GM23338 (cell line): ENCODE measurements around the gene BAIAP2. TPM values are rescaled to one million over a fixed set of nuclear protein-coding genes. Genes with fewer than 3 reads are reported as not detected.

Experiments
- ATAC-seq: fragments of 200-7000 bp; cut with Tn5 transposase; 3 replicates; pipeline ENCODE4 v1.9.1; 2020
- DNase-seq: peaks from one replicate; pipeline ENCODE4 v3.0.0-alpha.2; 2015; ENCODE audit warnings: low spot score
- H2AFZ ChIP-seq: fragments of 200-600 bp; sonication (generic); 2 replicates; pipeline ENCODE4 v1.8.0; 2016; ENCODE audit warnings: antibody characterized with exemption, mild to moderate bottlenecking, moderate library complexity
- H3F3A ChIP-seq: fragments of 200-600 bp; sonication (generic); replicated peaks from 2 replicates; pipeline ENCODE4 v1.8.0; 2017; ENCODE audit warnings: antibody characterized with exemption, mixed run types, low read depth
- H3K27ac ChIP-seq: fragments of 200-600 bp; sonication (generic); 2 replicates; pipeline ENCODE4 v1.6.1; 2016; ENCODE audit warnings: low read depth
- H3K27me3 ChIP-seq: fragments of 200-600 bp; sonication (generic); 2 replicates; pipeline ENCODE4 v1.8.0; 2016; ENCODE audit warnings: mild to moderate bottlenecking, mixed run types, moderate library complexity; ENCODE audit not compliant: insufficient read depth
- H3K36me3 ChIP-seq: fragments of 200-600 bp; sonication (generic); 2 replicates; pipeline ENCODE4 v1.8.0; 2016; ENCODE audit warnings: mild to moderate bottlenecking; ENCODE audit not compliant: insufficient read depth
- H3K4me1 ChIP-seq: fragments of 200-600 bp; sonication (generic); 2 replicates; pipeline ENCODE4 v1.8.0; 2016; ENCODE audit warnings: mild to moderate bottlenecking, moderate library complexity; ENCODE audit not compliant: insufficient read depth
- H3K4me2 ChIP-seq: fragments of 200-600 bp; sonication (generic); 2 replicates; pipeline ENCODE4 v1.7.1; 2017; ENCODE audit warnings: mixed run types
- H3K4me3 ChIP-seq: fragments of 200-600 bp; sonication (generic); 2 replicates; pipeline ENCODE4 v1.6.1; 2016; ENCODE audit warnings: mixed run types
- H3K79me2 ChIP-seq: fragments of 200-600 bp; sonication (generic); replicated peaks from 2 replicates; pipeline ENCODE4 v1.8.0; 2017; ENCODE audit warnings: mild to moderate bottlenecking; ENCODE audit not compliant: insufficient read depth
- H3K9me2 ChIP-seq: fragments of 200-600 bp; sonication (generic); 2 replicates; pipeline ENCODE4 v1.8.0; 2017; ENCODE audit not compliant: insufficient read depth
- H4K20me1 ChIP-seq: fragments of 200-600 bp; sonication (generic); replicated peaks from 2 replicates; pipeline ENCODE4 v1.8.0; 2017; ENCODE audit warnings: mild to moderate bottlenecking; ENCODE audit not compliant: insufficient read depth
- H3K27ac Mint-ChIP-seq: 2 replicates; pipeline ENCODE4 v1.8.0; 2020; ENCODE audit warnings: inconsistent platforms, mild to moderate bottlenecking, moderate library complexity, mixed read lengths
- H3K27me3 Mint-ChIP-seq: 3 replicates; pipeline ENCODE4 v1.8.0; 2022; ENCODE audit warnings: low read depth, mild to moderate bottlenecking, moderate library complexity, mixed read lengths, inconsistent platforms; ENCODE audit not compliant: insufficient read depth, poor library complexity
- H3K36me3 Mint-ChIP-seq: 3 replicates; pipeline ENCODE4 v1.8.0; 2021; ENCODE audit warnings: low read depth, mild to moderate bottlenecking, inconsistent platforms, moderate library complexity, mixed read lengths
- H3K4me1 Mint-ChIP-seq: 3 replicates; pipeline ENCODE4 v1.8.0; 2020; ENCODE audit warnings: mild to moderate bottlenecking, inconsistent platforms, mixed read lengths
- H3K4me3 Mint-ChIP-seq: 3 replicates; pipeline ENCODE4 v1.8.0; 2021; ENCODE audit warnings: moderate library complexity, mild to moderate bottlenecking, inconsistent platforms, mixed read lengths
- H3K9me3 Mint-ChIP-seq: 3 replicates; pipeline ENCODE4 v1.8.0; 2020; ENCODE audit warnings: moderate library complexity, mild to moderate bottlenecking, inconsistent platforms, mixed read lengths
- CREB1 ChIP-seq: fragments of 250-450 bp; sonication (Bioruptor Pico); IDR thresholded peaks from 2 replicates; pipeline ENCODE4 v1.5.0; 2020; ENCODE audit warnings: low read depth, mild to moderate bottlenecking, moderate library complexity
- EZH2 ChIP-seq: fragments of 200-600 bp; sonication (generic); IDR thresholded peaks from one replicate; pipeline ENCODE4 v1.8.0; 2017; ENCODE audit warnings: antibody characterized with exemption, mild to moderate bottlenecking, low read depth; ENCODE audit not compliant: unreplicated experiment
- EZH2phosphoT487 ChIP-seq: fragments of 200-600 bp; sonication (generic); IDR thresholded peaks from one replicate; pipeline ENCODE4 v1.8.1; 2018; ENCODE audit warnings: antibody characterized with exemption; ENCODE audit not compliant: unreplicated experiment
- JUNB ChIP-seq: IDR thresholded peaks from one replicate; pipeline ENCODE4 v1.6.1; 2016; ENCODE audit warnings: antibody characterized with exemption; ENCODE audit not compliant: unreplicated experiment
- NANOG ChIP-seq: IDR thresholded peaks from 2 replicates; pipeline ENCODE4 v1.6.1; 2016; ENCODE audit warnings: antibody characterized with exemption, borderline replicate concordance
- POLR2AphosphoS5 ChIP-seq: IDR thresholded peaks from 2 replicates; pipeline ENCODE4 v1.6.1; 2016; ENCODE audit warnings: antibody characterized with exemption, low read depth
- STAT1 ChIP-seq: IDR thresholded peaks from one replicate; pipeline ENCODE4 v1.6.1; 2016; ENCODE audit warnings: antibody characterized with exemption; ENCODE audit not compliant: unreplicated experiment
- ZNF114 ChIP-seq: fragments of 250-450 bp; sonication (Bioruptor Pico); IDR thresholded peaks from 2 replicates; pipeline ENCODE4 v1.5.0; 2020; ENCODE audit warnings: mild to moderate bottlenecking, moderate library complexity
- ZNF331 ChIP-seq: fragments of 250-450 bp; sonication (Bioruptor Pico); IDR thresholded peaks from 2 replicates; pipeline ENCODE4 v1.5.0; 2020; ENCODE audit warnings: low read depth, mild to moderate bottlenecking, moderate library complexity
- polyA plus RNA-seq: library from polyadenylated mRNA; unstranded; fragments of >200 nt; fragmentation: Nextera tagmentation; extraction: Ambion mirVana; gene quantifications from 2 replicates; pipeline ENCODE4 v1.2.1, GENCODE V29; 2016
- total RNA-seq: library from RNA; depleted of rRNA; stranded (reverse); fragments of >200 nt; shearing (Covaris generic); gene quantifications from 2 replicates; pipeline ENCODE4 v1.2.3, GENCODE V29; 2014
- TF ChIP-seq, protein P1 (sequence below), 2 experiments: fragments of 200-600 bp in 1 of 2; sonication (generic) in 1 of 2; conservative IDR thresholded peaks; 2 replicates each; pipeline versions ENCODE4 v1.5.1 to v1.6.1; 2016 to 2017; ENCODE audit warnings: antibody characterized with exemption in 2 of 2, low read depth in 2 of 2, mild to moderate bottlenecking in 2 of 2, moderate library complexity in 1 of 2
- TF ChIP-seq, protein P2 (sequence below): IDR thresholded peaks from one replicate; pipeline ENCODE4 v1.6.1; 2018; ENCODE audit warnings: antibody characterized with exemption; ENCODE audit not compliant: unreplicated experiment
- TF ChIP-seq, protein P3 (sequence below): IDR thresholded peaks from 2 replicates; pipeline ENCODE4 v1.6.1; 2016; ENCODE audit warnings: antibody characterized with exemption
- TF ChIP-seq, protein P4 (sequence below): fragments of 250-450 bp; sonication (Bioruptor Pico); IDR thresholded peaks from 2 replicates; pipeline ENCODE4 v1.5.0; 2020; ENCODE audit warnings: mild to moderate bottlenecking, moderate library complexity

The BAIAP2 gene
- total and polyA plus RNA-seq, 2 experiments from 2014 or later = 21.7 to 22.7 TPM

DNA sequence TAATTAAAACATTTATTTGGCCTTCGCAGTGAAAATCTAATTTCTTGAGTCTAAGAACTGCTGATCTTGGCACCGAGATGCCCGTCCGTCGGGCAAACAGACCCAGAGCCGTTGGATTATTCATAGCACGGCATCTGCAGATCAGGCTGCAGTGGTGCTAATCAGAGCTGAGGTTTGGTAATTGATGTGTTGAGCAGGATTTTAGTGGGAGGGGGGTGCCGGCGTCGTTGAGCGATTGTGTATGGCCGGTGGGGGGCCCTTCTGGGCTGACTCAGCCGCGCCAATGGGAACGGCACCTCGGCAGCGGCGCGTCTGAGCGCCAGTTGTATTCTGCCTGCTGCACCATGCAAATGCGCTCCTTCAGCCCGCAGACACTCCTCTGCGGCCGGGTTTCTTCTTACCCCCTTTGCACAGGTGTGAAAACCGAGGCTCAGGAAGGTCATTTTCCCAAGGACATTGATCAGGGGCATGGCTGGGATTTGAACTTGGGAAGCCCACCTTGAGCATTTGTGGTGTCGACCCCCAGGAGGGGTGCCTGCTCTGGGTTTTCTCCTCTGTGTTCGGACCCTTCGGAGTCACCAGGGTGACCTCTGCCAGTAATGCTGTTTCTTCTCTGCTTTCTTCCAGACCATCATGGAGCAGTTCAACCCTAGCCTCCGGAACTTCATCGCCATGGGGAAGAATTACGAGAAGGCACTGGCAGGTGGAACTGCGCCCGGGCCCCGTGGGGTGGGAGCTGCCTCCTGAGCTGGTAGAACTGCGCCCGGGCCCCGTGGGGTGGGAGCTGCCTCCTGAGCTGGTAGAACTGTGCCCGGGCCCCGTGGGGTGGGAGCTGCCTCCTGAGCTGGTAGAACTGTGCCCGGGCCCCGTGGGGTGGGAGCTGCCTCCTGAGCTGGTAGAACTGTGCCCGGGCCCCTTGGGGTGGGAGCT, 18.4 kb downstream of the BAIAP2 start:
- H3K27me3 Mint-ChIP-seq = peaks cover 13% of the 10 kb centered on the region
- Histone ChIP-seq H3K4me2 (no peak overlapping the region), H3K27me3 (no peaks in the 10 kb centered on the region), H3K36me3 (no peaks in the 10 kb centered on the region), H3K9me2 (no peaks in the 10 kb centered on the region), H3K27ac (no peak overlapping the region), H3K4me1 (no peaks in the 10 kb centered on the region), H3K4me3 (no peak overlapping the region), H4K20me1 (0 out of 2 replicates have a peak, but pooled peaks cover 5% of the 10 kb centered on the region), H3F3A (no peaks in the 10 kb centered on the region), H2AFZ (no peak overlapping the region), H3K79me2 (peaks cover 16% of the 10 kb centered on the region; the same call in 1 of the 2 replicates)
- no peaks in the 10 kb centered on the region for H3K9me3 Mint-ChIP-seq
- peak overlapping the region; percentile 87 for H3K27ac Mint-ChIP-seq
- H3K4me1 Mint-ChIP-seq = peaks cover 18% of the 10 kb centered on the region
- TF ChIP-seq ZNF114 (CRISPR knock-in tag) (no peak), CREB1 (CRISPR knock-in tag) (no peak), EZH2phosphoT487 (no peak), EZH2 (no peak), NANOG (no peak), POLR2AphosphoS5 (no peak), STAT1 (no peak), JUNB (no peak), ZNF331 (CRISPR knock-in tag) (no peak)
- TF ChIP-seq, protein P1, sequence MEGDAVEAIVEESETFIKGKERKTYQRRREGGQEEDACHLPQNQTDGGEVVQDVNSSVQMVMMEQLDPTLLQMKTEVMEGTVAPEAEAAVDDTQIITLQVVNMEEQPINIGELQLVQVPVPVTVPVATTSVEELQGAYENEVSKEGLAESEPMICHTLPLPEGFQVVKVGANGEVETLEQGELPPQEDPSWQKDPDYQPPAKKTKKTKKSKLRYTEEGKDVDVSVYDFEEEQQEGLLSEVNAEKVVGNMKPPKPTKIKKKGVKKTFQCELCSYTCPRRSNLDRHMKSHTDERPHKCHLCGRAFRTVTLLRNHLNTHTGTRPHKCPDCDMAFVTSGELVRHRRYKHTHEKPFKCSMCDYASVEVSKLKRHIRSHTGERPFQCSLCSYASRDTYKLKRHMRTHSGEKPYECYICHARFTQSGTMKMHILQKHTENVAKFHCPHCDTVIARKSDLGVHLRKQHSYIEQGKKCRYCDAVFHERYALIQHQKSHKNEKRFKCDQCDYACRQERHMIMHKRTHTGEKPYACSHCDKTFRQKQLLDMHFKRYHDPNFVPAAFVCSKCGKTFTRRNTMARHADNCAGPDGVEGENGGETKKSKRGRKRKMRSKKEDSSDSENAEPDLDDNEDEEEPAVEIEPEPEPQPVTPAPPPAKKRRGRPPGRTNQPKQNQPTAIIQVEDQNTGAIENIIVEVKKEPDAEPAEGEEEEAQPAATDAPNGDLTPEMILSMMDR (conservative IDR thresholded peaks at IDR 0.05; ENCODE audit: low read depth in 2 of 2) = no peak
- TF ChIP-seq, protein P2, sequence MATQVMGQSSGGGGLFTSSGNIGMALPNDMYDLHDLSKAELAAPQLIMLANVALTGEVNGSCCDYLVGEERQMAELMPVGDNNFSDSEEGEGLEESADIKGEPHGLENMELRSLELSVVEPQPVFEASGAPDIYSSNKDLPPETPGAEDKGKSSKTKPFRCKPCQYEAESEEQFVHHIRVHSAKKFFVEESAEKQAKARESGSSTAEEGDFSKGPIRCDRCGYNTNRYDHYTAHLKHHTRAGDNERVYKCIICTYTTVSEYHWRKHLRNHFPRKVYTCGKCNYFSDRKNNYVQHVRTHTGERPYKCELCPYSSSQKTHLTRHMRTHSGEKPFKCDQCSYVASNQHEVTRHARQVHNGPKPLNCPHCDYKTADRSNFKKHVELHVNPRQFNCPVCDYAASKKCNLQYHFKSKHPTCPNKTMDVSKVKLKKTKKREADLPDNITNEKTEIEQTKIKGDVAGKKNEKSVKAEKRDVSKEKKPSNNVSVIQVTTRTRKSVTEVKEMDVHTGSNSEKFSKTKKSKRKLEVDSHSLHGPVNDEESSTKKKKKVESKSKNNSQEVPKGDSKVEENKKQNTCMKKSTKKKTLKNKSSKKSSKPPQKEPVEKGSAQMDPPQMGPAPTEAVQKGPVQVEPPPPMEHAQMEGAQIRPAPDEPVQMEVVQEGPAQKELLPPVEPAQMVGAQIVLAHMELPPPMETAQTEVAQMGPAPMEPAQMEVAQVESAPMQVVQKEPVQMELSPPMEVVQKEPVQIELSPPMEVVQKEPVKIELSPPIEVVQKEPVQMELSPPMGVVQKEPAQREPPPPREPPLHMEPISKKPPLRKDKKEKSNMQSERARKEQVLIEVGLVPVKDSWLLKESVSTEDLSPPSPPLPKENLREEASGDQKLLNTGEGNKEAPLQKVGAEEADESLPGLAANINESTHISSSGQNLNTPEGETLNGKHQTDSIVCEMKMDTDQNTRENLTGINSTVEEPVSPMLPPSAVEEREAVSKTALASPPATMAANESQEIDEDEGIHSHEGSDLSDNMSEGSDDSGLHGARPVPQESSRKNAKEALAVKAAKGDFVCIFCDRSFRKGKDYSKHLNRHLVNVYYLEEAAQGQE = no peak
- TF ChIP-seq, protein P3, sequence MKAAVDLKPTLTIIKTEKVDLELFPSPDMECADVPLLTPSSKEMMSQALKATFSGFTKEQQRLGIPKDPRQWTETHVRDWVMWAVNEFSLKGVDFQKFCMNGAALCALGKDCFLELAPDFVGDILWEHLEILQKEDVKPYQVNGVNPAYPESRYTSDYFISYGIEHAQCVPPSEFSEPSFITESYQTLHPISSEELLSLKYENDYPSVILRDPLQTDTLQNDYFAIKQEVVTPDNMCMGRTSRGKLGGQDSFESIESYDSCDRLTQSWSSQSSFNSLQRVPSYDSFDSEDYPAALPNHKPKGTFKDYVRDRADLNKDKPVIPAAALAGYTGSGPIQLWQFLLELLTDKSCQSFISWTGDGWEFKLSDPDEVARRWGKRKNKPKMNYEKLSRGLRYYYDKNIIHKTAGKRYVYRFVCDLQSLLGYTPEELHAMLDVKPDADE = no peak
- TF ChIP-seq, protein P4, sequence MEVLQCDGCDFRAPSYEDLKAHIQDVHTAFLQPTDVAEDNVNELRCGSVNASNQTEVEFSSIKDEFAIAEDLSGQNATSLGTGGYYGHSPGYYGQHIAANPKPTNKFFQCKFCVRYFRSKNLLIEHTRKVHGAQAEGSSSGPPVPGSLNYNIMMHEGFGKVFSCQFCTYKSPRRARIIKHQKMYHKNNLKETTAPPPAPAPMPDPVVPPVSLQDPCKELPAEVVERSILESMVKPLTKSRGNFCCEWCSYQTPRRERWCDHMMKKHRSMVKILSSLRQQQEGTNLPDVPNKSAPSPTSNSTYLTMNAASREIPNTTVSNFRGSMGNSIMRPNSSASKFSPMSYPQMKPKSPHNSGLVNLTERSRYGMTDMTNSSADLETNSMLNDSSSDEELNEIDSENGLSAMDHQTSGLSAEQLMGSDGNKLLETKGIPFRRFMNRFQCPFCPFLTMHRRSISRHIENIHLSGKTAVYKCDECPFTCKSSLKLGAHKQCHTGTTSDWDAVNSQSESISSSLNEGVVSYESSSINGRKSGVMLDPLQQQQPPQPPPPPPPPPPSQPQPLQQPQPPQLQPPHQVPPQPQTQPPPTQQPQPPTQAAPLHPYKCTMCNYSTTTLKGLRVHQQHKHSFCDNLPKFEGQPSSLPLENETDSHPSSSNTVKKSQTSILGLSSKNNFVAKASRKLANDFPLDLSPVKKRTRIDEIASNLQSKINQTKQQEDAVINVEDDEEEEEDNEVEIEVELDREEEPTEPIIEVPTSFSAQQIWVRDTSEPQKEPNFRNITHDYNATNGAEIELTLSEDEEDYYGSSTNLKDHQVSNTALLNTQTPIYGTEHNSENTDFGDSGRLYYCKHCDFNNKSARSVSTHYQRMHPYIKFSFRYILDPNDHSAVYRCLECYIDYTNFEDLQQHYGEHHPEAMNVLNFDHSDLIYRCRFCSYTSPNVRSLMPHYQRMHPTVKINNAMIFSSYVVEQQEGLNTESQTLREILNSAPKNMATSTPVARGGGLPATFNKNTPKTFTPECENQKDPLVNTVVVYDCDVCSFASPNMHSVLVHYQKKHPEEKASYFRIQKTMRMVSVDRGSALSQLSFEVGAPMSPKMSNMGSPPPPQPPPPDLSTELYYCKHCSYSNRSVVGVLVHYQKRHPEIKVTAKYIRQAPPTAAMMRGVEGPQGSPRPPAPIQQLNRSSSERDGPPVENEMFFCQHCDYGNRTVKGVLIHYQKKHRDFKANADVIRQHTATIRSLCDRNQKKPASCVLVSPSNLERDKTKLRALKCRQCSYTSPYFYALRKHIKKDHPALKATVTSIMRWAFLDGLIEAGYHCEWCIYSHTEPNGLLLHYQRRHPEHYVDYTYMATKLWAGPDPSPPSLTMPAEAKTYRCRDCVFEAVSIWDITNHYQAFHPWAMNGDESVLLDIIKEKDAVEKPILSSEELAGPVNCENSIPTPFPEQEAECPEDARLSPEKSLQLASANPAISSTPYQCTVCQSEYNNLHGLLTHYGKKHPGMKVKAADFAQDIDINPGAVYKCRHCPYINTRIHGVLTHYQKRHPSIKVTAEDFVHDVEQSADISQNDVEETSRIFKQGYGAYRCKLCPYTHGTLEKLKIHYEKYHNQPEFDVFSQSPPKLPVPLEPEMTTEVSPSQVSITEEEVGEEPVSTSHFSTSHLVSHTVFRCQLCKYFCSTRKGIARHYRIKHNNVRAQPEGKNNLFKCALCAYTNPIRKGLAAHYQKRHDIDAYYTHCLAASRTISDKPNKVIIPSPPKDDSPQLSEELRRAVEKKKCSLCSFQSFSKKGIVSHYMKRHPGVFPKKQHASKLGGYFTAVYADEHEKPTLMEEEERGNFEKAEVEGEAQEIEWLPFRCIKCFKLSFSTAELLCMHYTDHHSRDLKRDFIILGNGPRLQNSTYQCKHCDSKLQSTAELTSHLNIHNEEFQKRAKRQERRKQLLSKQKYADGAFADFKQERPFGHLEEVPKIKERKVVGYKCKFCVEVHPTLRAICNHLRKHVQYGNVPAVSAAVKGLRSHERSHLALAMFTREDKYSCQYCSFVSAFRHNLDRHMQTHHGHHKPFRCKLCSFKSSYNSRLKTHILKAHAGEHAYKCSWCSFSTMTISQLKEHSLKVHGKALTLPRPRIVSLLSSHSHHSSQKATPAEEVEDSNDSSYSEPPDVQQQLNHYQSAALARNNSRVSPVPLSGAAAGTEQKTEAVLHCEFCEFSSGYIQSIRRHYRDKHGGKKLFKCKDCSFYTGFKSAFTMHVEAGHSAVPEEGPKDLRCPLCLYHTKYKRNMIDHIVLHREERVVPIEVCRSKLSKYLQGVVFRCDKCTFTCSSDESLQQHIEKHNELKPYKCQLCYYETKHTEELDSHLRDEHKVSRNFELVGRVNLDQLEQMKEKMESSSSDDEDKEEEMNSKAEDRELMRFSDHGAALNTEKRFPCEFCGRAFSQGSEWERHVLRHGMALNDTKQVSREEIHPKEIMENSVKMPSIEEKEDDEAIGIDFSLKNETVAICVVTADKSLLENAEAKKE (CRISPR knock-in tag) = no peak
- ATAC-seq (no peak), DNase-seq (no peak)
- H3K4me3 Mint-ChIP-seq = no peak overlapping the region
- H3K36me3 Mint-ChIP-seq = no peaks in the 10 kb centered on the region; the same call in 1 of the 3 replicates
